ENCODE measurements around the gene TRIP4. TPM values are rescaled to one million over a fixed set of nuclear protein-coding genes. Genes with fewer than 3 reads are reported as not detected.

TRIP4 gene
- total RNA-seq, 4 donors from 2014 or later = 13.0 to 23.7 (median 18.0) TPM

DNA sequence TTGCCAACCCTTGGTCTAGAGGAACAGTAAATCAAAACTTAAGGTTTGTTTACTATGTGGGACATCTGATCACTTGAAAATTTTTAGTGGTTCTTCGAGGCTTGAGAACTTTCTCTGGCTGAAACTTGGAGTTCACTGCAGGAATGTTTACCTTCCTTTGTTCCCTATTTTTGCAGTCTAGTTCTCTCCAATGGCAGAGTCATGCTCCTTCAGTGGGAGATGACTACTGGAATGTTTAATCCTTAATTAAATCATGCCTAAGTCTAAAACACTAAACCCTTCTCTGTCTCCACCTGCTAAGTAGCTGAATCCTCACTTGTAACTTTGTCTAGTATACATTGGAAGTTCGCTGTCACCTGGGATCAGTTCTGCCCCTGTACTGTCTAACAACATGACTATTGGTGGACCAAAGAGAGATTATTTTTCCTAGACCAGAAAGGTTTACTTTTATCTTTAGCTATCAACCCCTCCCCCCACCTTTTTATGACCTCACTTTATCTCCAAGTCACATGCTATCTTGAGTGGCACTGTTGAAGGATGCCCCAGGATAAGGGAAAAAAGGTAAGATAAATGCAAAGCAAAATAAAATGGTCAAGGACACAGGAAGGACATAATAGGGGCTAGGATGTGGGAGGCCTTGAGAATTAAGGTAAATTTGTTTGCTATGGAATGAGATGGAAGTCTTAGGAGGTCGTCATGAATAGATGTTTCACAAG, 71.6 kb downstream of the TRIP4 start:
- no peak for DNase-seq (ENCODE audit: low spot score in 2 of 2)
- TF ChIP-seq EP300 (IDR thresholded peaks at IDR 0.05) = no peak
- no peak for TF ChIP-seq POLR2A (IDR thresholded peaks at IDR 0.05)
- no peak for TF ChIP-seq CTCF (IDR thresholded peaks at IDR 0.05)
- Histone ChIP-seq H3K27me3 (no peaks in the 10 kb centered on the region), H3K4me3 (no peak overlapping the region), H3K4me1 (peaks cover 5 to 55% (median 36%) of the 10 kb centered on the region in 4 donors), H3K36me3 (peaks cover 0 to 6% (median 0%) of the 10 kb centered on the region in 3 donors), H3K27ac (peak overlapping the region in 1 of 4 donors; percentile 96), H3K9me3 (no peaks in the 10 kb centered on the region)
- 62 to 67% methylated on average over 3 of the region's 3 CpGs for WGBS, 2 donors

DNA sequence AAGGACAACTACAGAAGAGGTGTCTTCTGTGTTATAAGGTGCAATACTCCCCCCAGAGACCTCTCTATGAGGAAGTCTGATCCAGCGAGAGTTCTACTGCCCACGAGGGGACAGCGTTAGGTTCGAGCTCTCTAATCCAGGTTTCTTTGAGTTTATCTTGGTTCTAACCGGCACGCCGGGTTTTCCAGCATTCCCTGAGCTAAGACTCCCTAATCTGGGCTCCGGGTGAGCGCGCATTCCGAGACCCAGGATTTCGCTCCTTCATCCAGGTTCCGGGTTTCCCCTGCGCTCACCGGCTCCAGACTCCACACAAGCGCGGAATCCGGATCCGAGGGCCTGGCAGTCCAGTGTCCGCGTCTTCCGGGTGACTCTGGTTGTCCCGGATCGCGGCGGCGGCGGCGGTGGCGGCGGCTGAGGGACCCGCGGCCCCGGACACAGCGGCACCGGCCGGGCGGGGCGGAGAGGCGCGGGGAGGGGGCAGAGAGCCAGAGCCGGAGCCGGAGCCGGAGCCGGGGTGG, 72.6 kb downstream of the TRIP4 start, which contains the start of gene ZNF609:
Gene ZNF609, plus strand, starts transcription at position 373 of the 518 bp plus-strand sequence. CDS start 38,842 bp downstream, outside the sequence.
- 2 to 3% methylated on average over 20 to 44 of the region's 45 CpGs for WGBS, 2 donors
- DNase-seq (ENCODE audit: low spot score in 2 of 2) = peak; percentile 87 to 96
- Histone ChIP-seq H3K4me3 (peak within 1 kb of the TSS; percentile 62 to 94 (median 78)), H3K9me3 (no peaks in the 10 kb centered on the region), H3K27me3 (no peaks in the 10 kb centered on the region), H3K27ac (peak within 1 kb of the TSS; percentile 80 to 96 (median 89)), H3K36me3 (peaks cover 0 to 6% (median 0%) of the 10 kb centered on the region in 3 donors), H3K4me1 (peaks cover 5 to 56% (median 41%) of the 10 kb centered on the region in 4 donors)
- TF ChIP-seq CTCF (IDR thresholded peaks at IDR 0.05) (peak in 3 of 5 experiments; percentile 5 to 54 (median 39)), EP300 (IDR thresholded peaks at IDR 0.05) (peak in 1 of 2 donors; percentile 81), POLR2A (IDR thresholded peaks at IDR 0.05) (peak; percentile 60 to 90)

GRCh38 chr15:64460724-64461720, 73.4 kb downstream of the TRIP4 start:
- H3K27ac ChIP-seq = peak overlapping the region; percentile 80 to 96 (median 89)
- H3K9me3 ChIP-seq = no peaks in the 10 kb centered on the region
- H3K27me3 ChIP-seq = no peaks in the 10 kb centered on the region
- peaks cover 5 to 59% (median 40%) of the 10 kb centered on the region in 4 donors for H3K4me1 ChIP-seq
- 1 to 4% methylated on average over 18 to 40 of the region's 56 CpGs for WGBS, 2 donors
- peak in 1 of 2 donors; percentile 75 for TF ChIP-seq EP300 (IDR thresholded peaks at IDR 0.05)
- TF ChIP-seq POLR2A (IDR thresholded peaks at IDR 0.05) = peak in 1 of 2 donors; percentile 26
- peak in 1 of 5 experiments; percentile 14 for TF ChIP-seq CTCF (IDR thresholded peaks at IDR 0.05)
- peaks cover 0 to 4% (median 0%) of the 10 kb centered on the region in 3 donors for H3K36me3 ChIP-seq
- peak overlapping the region; percentile 62 to 94 (median 78) for H3K4me3 ChIP-seq
- DNase-seq (ENCODE audit: low spot score in 2 of 2) = peak in 1 of 2 donors; percentile 60

GRCh38 chr15:64461721-64462162, 74.1 kb downstream of the TRIP4 start:
- DNase-seq (ENCODE audit: low spot score in 2 of 2) = no peak
- WGBS, 2 donors = 8 to 10% methylated on average over 5 of the region's 5 CpGs
- Histone ChIP-seq H3K27ac (peak overlapping the region; percentile 80 to 96 (median 89)), H3K27me3 (no peaks in the 10 kb centered on the region), H3K9me3 (no peaks in the 10 kb centered on the region), H3K36me3 (no peaks in the 10 kb centered on the region), H3K4me3 (peak overlapping the region; percentile 62 to 94 (median 78)), H3K4me1 (peaks cover 5 to 59% (median 36%) of the 10 kb centered on the region in 4 donors)
- no peak for TF ChIP-seq POLR2A (IDR thresholded peaks at IDR 0.05)
- TF ChIP-seq EP300 (IDR thresholded peaks at IDR 0.05) = no peak
- TF ChIP-seq CTCF (IDR thresholded peaks at IDR 0.05) = no peak

All from tibial nerve (tissue), 4 donors.